Smooth muscle cell of trachea (primary cell): ENCODE data around the gene CIART. TPM values are rescaled to one million over a fixed set of nuclear protein-coding genes. Genes with fewer than 3 reads are reported as not detected.

Source experiments
- total RNA-seq: library from RNA; depleted of rRNA; stranded (reverse); fragments of >200 nt; gene quantifications from 2 replicates; pipeline ENCODE4 v1.2.1, GENCODE V29; 2014

Gene CIART
- 1.6 and 8.1 TPM in 2 replicates for total RNA-seq

GRCh38 chr1:150281758-150282557 lies at the start of gene CIART:
Gene CIART (plus strand): TSS chr1:150282554. CDS start chr1:150283268, 714 bp downstream.

GRCh38 chr1:150235852-150236613 lies 46.3 kb upstream of the CIART start, which contains the start of gene ANP32E:
Gene ANP32E (minus strand): TSS chr1:150236112. CDS start chr1:150235786, 326 bp downstream.

GRCh38 chr1:150257624-150258585 lies 24.4 kb upstream of the CIART start, which contains the start of gene CA14:
Gene CA14 (plus strand): TSS chr1:150257774. CDS start chr1:150258129, 355 bp downstream.

GRCh38 chr1:150268705-150269403 lies 13.5 kb upstream of the CIART start, which contains the start of gene APH1A:
Gene APH1A (minus strand): TSS chr1:150269016. CDS start chr1:150268810, 206 bp downstream.

GRCh38 chr1:150293433-150294253 lies 11.3 kb downstream of the CIART start, which contains the start of gene MRPS21:
Gene MRPS21 (plus strand): TSS chr1:150293861. CDS start chr1:150294367, 506 bp downstream.

Other genes with a start within 250 kb of the CIART start
- gene VPS45, start 214.8 kb upstream of the CIART start, total RNA-seq: 39.0 and 49.9 TPM in 2 replicates
- 48.7 and 63.8 TPM in 2 replicates for gene PLEKHO1, start 132.6 kb upstream of the CIART start, total RNA-seq
- gene ANP32E, start 46.4 kb upstream of the CIART start, total RNA-seq: 11.1 and 32.3 TPM in 2 replicates
- not detected in 2 replicates for gene CA14, start 24.8 kb upstream of the CIART start, total RNA-seq
- 97.3 and 105 TPM in 2 replicates for gene APH1A, start 13.5 kb upstream of the CIART start, total RNA-seq
- 30.3 and 44.8 TPM in 2 replicates for gene C1orf54, start 9.8 kb upstream of the CIART start, total RNA-seq
- gene MRPS21, start 11.3 kb downstream of the CIART start, total RNA-seq: 30.4 and 57.2 TPM in 2 replicates
- 32.9 and 42.0 TPM in 2 replicates for gene PRPF3, start 39.0 kb downstream of the CIART start, total RNA-seq
- gene RPRD2, start 81.6 kb downstream of the CIART start, total RNA-seq: 7.8 and 10.2 TPM in 2 replicates
- 19.3 and 27.0 TPM in 2 replicates for gene TARS2, start 204.9 kb downstream of the CIART start, total RNA-seq
- 27.8 and 74.4 TPM in 2 replicates for gene ECM1, start 225.6 kb downstream of the CIART start, total RNA-seq
- gene FALEC, start 233.2 kb downstream of the CIART start, total RNA-seq: 1.5 TPM in 1 of 2 replicates, not detected in the other